H1 (cell line): ENCODE results near the gene C1QA. TPM values are rescaled to one million over a fixed set of nuclear protein-coding genes. Genes with fewer than 3 reads are reported as not detected.

ENCODE experiments used
- ASH2L ChIP-seq: fragments of 200-600, 300-600 bp; sonication (generic); IDR thresholded peaks from one replicate; pipeline ENCODE4 v1.7.1; 2017; ENCODE audit warnings: low read length
- BCL11A ChIP-seq, 2 experiments: IDR thresholded peaks; one replicate each; pipeline ENCODE4 v1.6.1; 2011; ENCODE audit warnings: low read depth in 2 of 2, low read length in 2 of 2, mild to moderate bottlenecking in 2 of 2
- CBX5 ChIP-seq: fragments of 300-800, 300-1000 bp; sonication (generic); IDR thresholded peaks from 2 replicates; pipeline ENCODE4 v1.7.1; 2016; ENCODE audit warnings: antibody characterized with exemption, low read length, low read depth
- SRF ChIP-seq: IDR thresholded peaks from 2 replicates; pipeline ENCODE4 v1.6.1; 2011; ENCODE audit warnings: mild to moderate bottlenecking, low read depth, low read length, moderate library complexity
- polyA plus RNA-seq, 7 experiments: library from polyadenylated mRNA; depleted of rRNA in 3 of 7; stranded (reverse) in 5 of 7; unstranded in 2 of 7; fragments of >200 nt in 5 of 7; fragments of 200-250 nt in 2 of 7; gene quantifications; 1 replicate in 5 of 7; 2 replicates in 1 of 7; 4 replicates in 1 of 7; pipeline versions ENCODE4 v1.2.1 to v1.2.3, GENCODE V29; 2011 to 2013; ENCODE audit warnings: missing spikeins in 2 of 7, mixed read lengths in 2 of 7
- total RNA-seq: library from RNA; stranded (reverse); fragmentation: NEBNext Ultra II Directional; extraction: Animal tissue kit (Norgen Biotek cat#: 25700); gene quantifications from 2 replicates; pipeline ENCODE4 v1.2.1, GENCODE V29; 2021

The C1QA gene
- total and polyA plus RNA-seq, 2 of the 8 experiments (the other 6 are each of a cell fraction or from before 2014, with no cell fraction given), result not detected

DNA sequence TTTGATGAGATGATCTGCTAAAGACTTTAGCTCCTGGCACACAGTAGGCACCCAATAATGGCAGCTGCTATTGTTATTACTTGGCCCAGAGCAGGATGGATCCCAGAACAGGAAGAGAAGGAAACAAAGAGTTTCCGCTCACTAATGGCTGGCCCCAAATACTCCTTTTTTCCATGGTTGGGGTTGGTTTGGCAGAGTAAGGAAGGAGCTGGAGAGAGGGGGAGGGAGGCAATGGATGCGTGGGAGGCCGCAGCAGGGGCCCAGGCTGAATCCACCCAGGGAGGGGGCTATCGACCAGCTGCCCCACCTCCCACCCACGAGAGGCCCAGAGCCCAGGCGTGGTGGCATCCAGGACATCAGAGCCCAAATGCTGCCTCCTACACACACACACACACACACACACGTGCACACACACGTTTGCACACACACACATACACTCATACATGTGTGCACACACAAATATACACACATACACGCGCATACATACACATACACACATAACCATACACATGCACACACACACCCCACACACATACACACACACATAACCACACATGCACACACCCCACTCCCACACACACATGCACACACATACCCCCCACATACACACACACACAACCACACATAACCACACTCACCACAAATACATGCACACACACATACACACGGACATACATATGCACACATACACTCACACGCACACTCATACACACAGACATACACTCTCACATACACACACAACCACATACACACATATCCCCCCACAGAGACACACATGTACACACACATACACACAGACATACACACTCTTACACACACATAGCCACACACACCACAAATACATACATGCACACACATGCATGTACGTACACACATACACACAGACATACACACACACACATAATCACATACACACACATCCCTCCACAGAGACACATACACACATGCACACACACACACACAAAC is 41.8 kb downstream of the C1QA start (continued):
- no peak for TF ChIP-seq BCL11A (IDR thresholded peaks at IDR 0.05; ENCODE audit: low read depth in 2 of 2, low read length in 2 of 2)
- no peak for TF ChIP-seq CBX5
- TF ChIP-seq ASH2L, result no peak
- TF ChIP-seq SRF, result no peak
